IPS-18a (cell line): ENCODE measurements around the gene POU2AF3.
"Not testable (repeated sequence)": the region's sequence is repeated elsewhere in the genome, so short reads cannot be mapped to it uniquely, and the experiment has no call there.

ENCODE experiments used
- H3K27ac ChIP-seq: one replicate; pipeline ENCODE4 v1.5.1; 2013; ENCODE audit warnings: low read length
- H3K27me3 ChIP-seq: one replicate; pipeline ENCODE4 v1.6.1; 2013; ENCODE audit warnings: mild to moderate bottlenecking, low read length; ENCODE audit not compliant: control insufficient read depth, insufficient read depth
- H3K36me3 ChIP-seq: one replicate; pipeline ENCODE4 v1.6.1; 2013; ENCODE audit warnings: low read depth, low read length; ENCODE audit not compliant: control insufficient read depth
- H3K4me1 ChIP-seq: one replicate; pipeline ENCODE4 v1.6.1; 2013; ENCODE audit warnings: low read depth, low read length; ENCODE audit not compliant: control insufficient read depth
- H3K4me3 ChIP-seq: one replicate; pipeline ENCODE4 v1.5.1; 2013; ENCODE audit warnings: low read length
- H3K9ac ChIP-seq: one replicate; pipeline ENCODE4 v1.6.1; 2013; ENCODE audit warnings: mild to moderate bottlenecking, low read length, moderate library complexity
- H3K9me3 ChIP-seq: one replicate; pipeline ENCODE4 v1.6.1; 2013; ENCODE audit warnings: low read depth, low read length; ENCODE audit not compliant: control insufficient read depth

Gene POU2AF3

GRCh38 chr11:111282562-111283075, 15.7 kb upstream of the POU2AF3 start:
- H3K9ac ChIP-seq, result no peak overlapping the region
- no peaks in the 10 kb centered on the region for H3K27me3 ChIP-seq
- H3K4me1 ChIP-seq, result no peaks in the 10 kb centered on the region
- no peak overlapping the region for H3K27ac ChIP-seq
- H3K9me3 ChIP-seq, result no peaks in the 10 kb centered on the region
- no peak overlapping the region for H3K4me3 ChIP-seq
- H3K36me3 ChIP-seq, result no peaks in the 10 kb centered on the region

GRCh38 chr11:111283945-111284481, 14.3 kb upstream of the POU2AF3 start:
- no peaks in the 10 kb centered on the region for H3K27me3 ChIP-seq

GRCh38 chr11:111285189-111286091, 12.9 kb upstream of the POU2AF3 start:
- H3K27me3 ChIP-seq, result no peaks in the 10 kb centered on the region
- H3K4me3 ChIP-seq, result no peak overlapping the region
- H3K4me1 ChIP-seq, result no peaks in the 10 kb centered on the region
- H3K27ac ChIP-seq, result no peak overlapping the region
- no peaks in the 10 kb centered on the region for H3K9me3 ChIP-seq
- no peaks in the 10 kb centered on the region for H3K36me3 ChIP-seq
- no peak overlapping the region for H3K9ac ChIP-seq

More at GRCh38 chr11:111283945-111284481, 14.3 kb upstream of the POU2AF3 start:
- H3K36me3 ChIP-seq, result no peaks in the 10 kb centered on the region
- no peak overlapping the region for H3K4me3 ChIP-seq
- no peak overlapping the region for H3K27ac ChIP-seq
- no peaks in the 10 kb centered on the region for H3K9me3 ChIP-seq
- H3K4me1 ChIP-seq, result no peaks in the 10 kb centered on the region
- no peak overlapping the region for H3K9ac ChIP-seq

- Histone ChIP-seq H3K4me1 (no peaks in the 10 kb centered on the region), H3K36me3 (no peaks in the 10 kb centered on the region), H3K27ac (no peak overlapping the region), H3K9me3 (no peaks in the 10 kb centered on the region), H3K4me3 (no peak overlapping the region), H3K9ac (no peak overlapping the region), H3K27me3 (peaks cover 2% of the 10 kb centered on the region)
Measured at GRCh38 chr11:111291764-111292163, 6.6 kb upstream of the POU2AF3 start.

GRCh38 chr11:111292408-111292807, 5.9 kb upstream of the POU2AF3 start:
- not testable (repeated sequence) for H3K4me3 ChIP-seq, H3K9me3 ChIP-seq, H3K9ac ChIP-seq, H3K27ac ChIP-seq, H3K4me1 ChIP-seq, H3K27me3 ChIP-seq, H3K36me3 ChIP-seq

- H3K9ac ChIP-seq, result no peak overlapping the region
- H3K36me3 ChIP-seq, result no peaks in the 10 kb centered on the region
- no peak overlapping the region for H3K4me3 ChIP-seq
- H3K9me3 ChIP-seq, result no peaks in the 10 kb centered on the region
- H3K27ac ChIP-seq, result no peak overlapping the region
- peaks cover 7% of the 10 kb centered on the region for H3K4me1 ChIP-seq
- peaks cover 44% of the 10 kb centered on the region for H3K27me3 ChIP-seq
Measured at GRCh38 chr11:111296196-111296595, 2.1 kb upstream of the POU2AF3 start.

GRCh38 chr11:111297696-111298095, 650 bp upstream of the POU2AF3 start:
- Histone ChIP-seq H3K9ac (no peak overlapping the region), H3K27me3 (peaks cover 44% of the 10 kb centered on the region), H3K4me3 (no peak overlapping the region), H3K27ac (no peak overlapping the region), H3K4me1 (peaks cover 10% of the 10 kb centered on the region), H3K36me3 (no peaks in the 10 kb centered on the region), H3K9me3 (no peaks in the 10 kb centered on the region)

GRCh38 chr11:111299101-111300026, 1.0 kb downstream of the POU2AF3 start:
- H3K27me3 ChIP-seq, result peaks cover 44% of the 10 kb centered on the region
- no peaks in the 10 kb centered on the region for H3K36me3 ChIP-seq
- peaks cover 19% of the 10 kb centered on the region for H3K4me1 ChIP-seq
- H3K27ac ChIP-seq, result no peak overlapping the region
- H3K4me3 ChIP-seq, result peak overlapping the region; percentile 78
- H3K9me3 ChIP-seq, result no peaks in the 10 kb centered on the region
- H3K9ac ChIP-seq, result peak overlapping the region; percentile 40

GRCh38 chr11:111300569-111300968, 2.2 kb downstream of the POU2AF3 start:
- Histone ChIP-seq H3K27ac (no peak overlapping the region), H3K9me3 (no peaks in the 10 kb centered on the region), H3K36me3 (no peaks in the 10 kb centered on the region), H3K27me3 (peaks cover 44% of the 10 kb centered on the region), H3K9ac (no peak overlapping the region), H3K4me1 (peaks cover 19% of the 10 kb centered on the region), H3K4me3 (no peak overlapping the region)

GRCh38 chr11:111301004-111301841, 2.9 kb downstream of the POU2AF3 start:
- Histone ChIP-seq H3K9ac (no peak overlapping the region), H3K27ac (no peak overlapping the region), H3K36me3 (no peaks in the 10 kb centered on the region), H3K9me3 (no peaks in the 10 kb centered on the region), H3K27me3 (peaks cover 44% of the 10 kb centered on the region), H3K4me3 (no peak overlapping the region), H3K4me1 (peaks cover 19% of the 10 kb centered on the region)

GRCh38 chr11:111301842-111302118, 3.4 kb downstream of the POU2AF3 start:
- Histone ChIP-seq H3K9ac (no peak overlapping the region), H3K9me3 (no peaks in the 10 kb centered on the region), H3K4me3 (no peak overlapping the region), H3K36me3 (no peaks in the 10 kb centered on the region), H3K27ac (no peak overlapping the region), H3K4me1 (peaks cover 19% of the 10 kb centered on the region), H3K27me3 (peaks cover 42% of the 10 kb centered on the region)
